HG02852 (cell line): Measurements from ENCODE around the gene FRAS1.

Experiments used
- ATAC-seq: cut with Tn5 transposase; IDR thresholded peaks from one replicate; pipeline ENCODE4 v1.9.1; 2021; ENCODE audit warnings: mild to moderate bottlenecking, moderate library complexity; ENCODE audit not compliant: unreplicated experiment

The FRAS1 gene

GRCh38 chr4:78356251-78356786, 299.2 kb downstream of the FRAS1 start:
- no peak for ATAC-seq

GRCh38 chr4:78357122-78357521, 300.0 kb downstream of the FRAS1 start:
- no peak for ATAC-seq

GRCh38 chr4:78360466-78360865, 303.3 kb downstream of the FRAS1 start:
- no peak for ATAC-seq

GRCh38 chr4:78361621-78362120, 304.5 kb downstream of the FRAS1 start:
- ATAC-seq: no peak

GRCh38 chr4:78362310-78362709, 305.2 kb downstream of the FRAS1 start:
- ATAC-seq: no peak

GRCh38 chr4:78363031-78363570, 306.0 kb downstream of the FRAS1 start:
- ATAC-seq: no peak

- no peak for ATAC-seq
These were observed 312.6 kb downstream of the FRAS1 start for GRCh38 chr4:78369679-78370078.

- ATAC-seq: no peak
These were observed 313.7 kb downstream of the FRAS1 start for GRCh38 chr4:78370631-78371372.

- no peak for ATAC-seq
These were observed 315.3 kb downstream of the FRAS1 start for GRCh38 chr4:78372355-78372988.

- ATAC-seq: no peak
These were observed 320.4 kb downstream of the FRAS1 start for GRCh38 chr4:78377555-78377954.

GRCh38 chr4:78379040-78379439, 321.9 kb downstream of the FRAS1 start:
- ATAC-seq: no peak

GRCh38 chr4:78379991-78380729, 323.0 kb downstream of the FRAS1 start:
- no peak for ATAC-seq

GRCh38 chr4:78386679-78387078, 329.6 kb downstream of the FRAS1 start:
- no peak for ATAC-seq

GRCh38 chr4:78395642-78396041, 338.5 kb downstream of the FRAS1 start:
- no peak for ATAC-seq

GRCh38 chr4:78396613-78397291, 339.6 kb downstream of the FRAS1 start:
- no peak for ATAC-seq

- no peak for ATAC-seq
These were observed 340.1 kb downstream of the FRAS1 start for GRCh38 chr4:78397292-78397630.

GRCh38 chr4:78409612-78410202, 352.6 kb downstream of the FRAS1 start:
- ATAC-seq: no peak

- ATAC-seq: no peak
These were observed 353.1 kb downstream of the FRAS1 start for GRCh38 chr4:78410225-78410624.

- ATAC-seq: no peak
These were observed 353.6 kb downstream of the FRAS1 start for GRCh38 chr4:78410676-78411075.

GRCh38 chr4:78414116-78414515, 357.0 kb downstream of the FRAS1 start:
- no peak for ATAC-seq
